RWPE1 (cell line): Measurements from ENCODE around the gene EML1.
"Not testable (repeated sequence)": the region's sequence is repeated elsewhere in the genome, so short reads cannot be mapped to it uniquely, and the experiment has no call there.

ENCODE experiments used
- CTCF ChIA-PET: fragments of 350-600 bp; sonication (Branson Sonifier 250); formaldehyde crosslinking; extraction: SDS; loops from one replicate; lab custom pipeline; 2021; lab: Yijun Ruan, JAX
- POLR2A ChIA-PET: fragments of 400-600 bp; formaldehyde crosslinking; extraction: SDS; loops from one replicate; lab custom pipeline; 2020; ENCODE audit warnings: antibody characterized with exemption; ENCODE audit not compliant: low non-redundant PET; lab: Yijun Ruan, JAX
- DNase-seq: peaks from one replicate; pipeline ENCODE4 v3.0.0; 2012; ENCODE audit warnings: low spot score
- H3K27ac ChIP-seq: fragments of 450-650 bp; 2 replicates; pipeline ENCODE4 v1.5.1; 2017
- TF ChIP-seq, protein P1 (sequence below): fragments of 450-650 bp; conservative IDR thresholded peaks from 2 replicates; pipeline ENCODE4 v1.5.1; 2017; ENCODE audit warnings: low read depth, mild to moderate bottlenecking

Gene EML1

DNA sequence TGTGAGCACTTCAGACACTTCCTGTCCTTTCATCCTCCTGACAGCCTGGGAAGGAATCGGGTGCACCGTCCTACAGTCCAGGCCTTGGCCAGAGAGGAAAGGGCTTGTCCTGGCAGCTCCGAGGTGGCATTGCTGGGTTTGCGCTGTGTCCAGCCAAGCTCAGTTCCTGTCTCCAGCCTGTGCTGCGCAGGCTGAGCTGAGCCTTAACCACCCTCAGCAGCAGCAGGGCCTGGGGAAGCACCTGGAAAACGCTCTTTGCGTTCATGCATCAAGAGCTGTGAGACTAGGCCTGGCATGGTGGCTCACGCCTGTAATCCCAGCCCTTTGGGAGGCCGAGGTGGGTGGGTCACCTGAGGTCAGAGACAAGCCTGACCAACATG lies 33.7 kb upstream of the EML1 start:
- TF ChIP-seq, protein P1, sequence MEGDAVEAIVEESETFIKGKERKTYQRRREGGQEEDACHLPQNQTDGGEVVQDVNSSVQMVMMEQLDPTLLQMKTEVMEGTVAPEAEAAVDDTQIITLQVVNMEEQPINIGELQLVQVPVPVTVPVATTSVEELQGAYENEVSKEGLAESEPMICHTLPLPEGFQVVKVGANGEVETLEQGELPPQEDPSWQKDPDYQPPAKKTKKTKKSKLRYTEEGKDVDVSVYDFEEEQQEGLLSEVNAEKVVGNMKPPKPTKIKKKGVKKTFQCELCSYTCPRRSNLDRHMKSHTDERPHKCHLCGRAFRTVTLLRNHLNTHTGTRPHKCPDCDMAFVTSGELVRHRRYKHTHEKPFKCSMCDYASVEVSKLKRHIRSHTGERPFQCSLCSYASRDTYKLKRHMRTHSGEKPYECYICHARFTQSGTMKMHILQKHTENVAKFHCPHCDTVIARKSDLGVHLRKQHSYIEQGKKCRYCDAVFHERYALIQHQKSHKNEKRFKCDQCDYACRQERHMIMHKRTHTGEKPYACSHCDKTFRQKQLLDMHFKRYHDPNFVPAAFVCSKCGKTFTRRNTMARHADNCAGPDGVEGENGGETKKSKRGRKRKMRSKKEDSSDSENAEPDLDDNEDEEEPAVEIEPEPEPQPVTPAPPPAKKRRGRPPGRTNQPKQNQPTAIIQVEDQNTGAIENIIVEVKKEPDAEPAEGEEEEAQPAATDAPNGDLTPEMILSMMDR = no peak
- ChIA-PET POLR2A (no interaction called here), CTCF (no interaction called here)
- no peak for DNase-seq
- peak overlapping the region; percentile 85 for H3K27ac ChIP-seq

DNA sequence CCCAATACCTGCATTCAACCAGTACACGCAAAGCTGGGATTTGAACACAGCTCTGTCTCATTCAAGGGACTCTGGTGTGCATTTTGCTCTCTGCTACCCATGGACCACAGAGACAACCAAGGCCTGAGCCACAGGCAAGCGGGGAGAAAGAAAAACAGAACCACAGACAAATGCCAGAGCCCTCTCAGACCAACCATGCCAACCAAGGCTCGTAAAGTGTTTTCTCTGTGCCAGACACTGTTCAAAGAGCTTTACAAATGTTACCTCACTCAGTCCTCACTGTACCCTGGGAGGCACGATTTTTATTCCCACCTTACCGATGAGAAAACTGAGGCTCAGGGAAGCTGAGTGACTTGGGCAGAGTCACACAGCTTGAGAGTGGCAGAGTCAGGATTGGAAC lies 32.4 kb upstream of the EML1 start:
- CTCF ChIA-PET = no interaction called here
- TF ChIP-seq, protein P1 = no peak
- POLR2A ChIA-PET = no interaction called here
- no peak overlapping the region for H3K27ac ChIP-seq
- no peak for DNase-seq

GRCh38 chr14:99762911-99763310 lies 30.3 kb upstream of the EML1 start:
- POLR2A ChIA-PET, DNase-seq, H3K27ac ChIP-seq: not testable (repeated sequence)
- CTCF ChIA-PET = interaction anchor here (0.7 kb wide), 2 partner anchors 30 to 47 kb away, joined by 3 read pairs; no protein-coding TSS in a partner anchor

DNA sequence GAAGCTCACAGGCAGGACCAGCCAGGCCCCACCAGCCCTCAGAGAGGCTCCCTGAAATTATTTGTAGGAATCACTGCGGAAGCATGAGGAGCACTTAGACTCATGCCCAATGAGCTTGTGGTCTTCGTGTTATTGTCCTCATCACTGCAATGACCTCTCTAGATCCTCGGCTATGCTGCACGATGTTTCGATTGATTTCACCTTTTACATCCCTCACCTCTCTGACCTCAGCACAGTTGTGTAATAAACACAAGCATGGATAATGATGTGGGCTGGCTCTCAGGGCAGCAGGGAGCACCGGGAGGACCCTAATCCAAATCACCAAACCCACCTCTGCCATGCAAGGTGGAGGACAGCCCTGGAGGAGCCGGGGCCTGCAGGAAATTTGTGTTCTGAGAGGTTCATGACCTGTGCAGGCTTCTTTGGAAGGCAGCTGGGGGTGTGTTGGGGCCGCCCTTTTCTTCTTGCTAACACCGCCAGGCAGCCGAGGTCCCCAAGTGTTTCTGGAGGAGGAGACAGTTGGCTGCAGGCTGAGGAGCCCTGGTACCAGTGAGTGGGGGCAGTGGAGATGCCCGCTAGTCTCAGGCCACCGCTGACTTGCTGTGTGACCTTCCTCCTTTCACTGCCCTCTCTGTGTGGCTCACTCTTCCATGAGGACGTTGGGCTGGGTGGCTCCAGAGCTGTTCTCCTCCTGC lies 29.5 kb upstream of the EML1 start:
- TF ChIP-seq, protein P1 = no peak
- no peak for DNase-seq
- CTCF ChIA-PET = interaction anchor here (0.7 to 0.9 kb wide), 3 partner anchors 17 to 46 kb away, joined by 3 read pairs; no protein-coding TSS in a partner anchor
- POLR2A ChIA-PET = no interaction called here
- no peak overlapping the region for H3K27ac ChIP-seq

DNA sequence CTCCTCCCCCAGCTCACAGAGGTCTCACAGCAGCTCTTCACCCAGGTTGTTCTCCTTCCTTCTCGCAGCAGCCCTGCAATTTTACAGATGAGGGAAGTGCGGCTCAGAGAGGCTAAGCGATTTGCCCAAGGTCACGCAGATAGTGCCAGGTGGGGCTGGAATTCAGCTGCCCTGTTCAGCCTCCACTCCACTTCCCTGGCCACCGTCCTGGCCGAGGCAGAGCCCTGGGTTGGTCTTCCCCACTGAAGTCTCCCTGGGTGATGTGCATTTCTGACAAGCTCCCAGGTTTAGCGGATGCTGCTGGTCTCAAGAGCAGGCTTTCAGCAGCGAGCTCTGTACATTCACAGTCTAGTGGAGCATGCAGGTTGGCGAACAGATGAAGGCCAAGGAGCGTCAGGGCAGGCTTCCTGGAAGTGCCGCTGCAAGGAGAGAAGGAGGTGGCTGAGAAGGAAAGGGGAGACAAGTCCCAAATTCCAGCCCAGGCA lies 28.9 kb upstream of the EML1 start:
- no peak for DNase-seq
- CTCF ChIA-PET = interaction anchor here (0.9 kb wide), 1 partner anchor 16 kb away, joined by 3 read pairs; no protein-coding TSS in a partner anchor
- TF ChIP-seq, protein P1 = no peak
- H3K27ac ChIP-seq = no peak overlapping the region
- POLR2A ChIA-PET = no interaction called here

GRCh38 chr14:99768381-99768780 lies 24.8 kb upstream of the EML1 start:
- H3K27ac ChIP-seq = no peak overlapping the region
- ChIA-PET POLR2A (no interaction called here), CTCF (no interaction called here)
- TF ChIP-seq, protein P1 = no peak
- DNase-seq = no peak

GRCh38 chr14:99769123-99769522 lies 24.1 kb upstream of the EML1 start:
- no peak overlapping the region for H3K27ac ChIP-seq
- CTCF ChIA-PET = no interaction called here
- POLR2A ChIA-PET = no interaction called here
- DNase-seq = no peak
- TF ChIP-seq, protein P1 = no peak
